ENCODE data around the gene HDHD3.

Gene HDHD3

DNA sequence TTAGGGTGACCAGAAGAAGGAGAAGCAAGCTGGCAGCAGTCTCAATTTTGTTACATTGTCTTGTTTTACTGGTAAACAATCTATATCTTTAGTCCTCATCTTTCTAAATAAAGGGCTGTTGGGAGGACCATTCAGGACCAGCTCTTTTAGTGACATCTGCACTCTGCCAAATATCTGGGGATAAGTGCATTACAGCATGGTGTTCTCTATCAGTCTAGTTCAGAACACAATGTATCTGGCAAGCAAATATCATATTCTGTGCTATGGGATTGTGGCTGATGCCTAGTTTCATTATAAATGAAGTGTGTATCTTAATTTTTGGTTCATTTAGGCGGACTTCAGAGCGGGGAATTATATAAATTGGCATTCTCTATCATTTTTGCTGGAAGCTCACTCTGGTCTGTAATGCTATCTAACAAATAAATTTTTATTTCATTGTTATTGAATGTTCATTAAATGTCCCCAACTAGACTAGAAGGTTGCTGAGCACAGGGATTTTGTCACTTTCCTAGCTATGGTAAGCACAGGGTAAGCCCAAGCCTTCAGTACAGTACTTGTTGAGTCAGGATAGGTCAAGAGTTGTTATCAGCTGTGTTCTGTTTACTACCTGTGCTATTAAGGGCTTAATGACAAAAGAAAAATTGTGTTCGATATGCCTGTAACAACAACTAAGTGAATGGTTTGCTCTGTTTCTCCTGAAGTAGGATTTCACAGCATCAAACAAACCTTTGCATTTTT lies 48.6 kb downstream of the HDHD3 start:
- DNase-seq (ENCODE audit: low spot score): no peak

DNA sequence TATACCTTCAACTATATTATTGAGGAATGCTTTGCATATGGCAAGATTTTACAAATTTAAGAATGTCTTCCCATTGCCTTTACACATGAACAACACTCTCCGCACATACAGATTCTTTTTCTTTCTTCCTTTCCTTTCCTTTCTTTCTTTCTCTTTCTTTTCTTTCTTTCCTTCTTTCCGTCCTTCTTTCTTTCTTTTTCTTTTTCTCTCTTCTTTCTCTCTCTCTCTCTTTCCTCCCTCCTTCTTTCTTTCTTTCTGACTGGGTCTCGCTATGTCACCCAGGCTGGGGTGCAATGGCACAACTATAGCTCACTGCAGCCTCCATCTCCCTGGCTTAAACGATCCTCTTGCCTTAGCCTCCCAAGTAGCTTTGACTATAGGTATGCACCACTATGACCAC lies 50.6 kb downstream of the HDHD3 start:
- no peak for DNase-seq (ENCODE audit: low spot score)

All from HuH-7 (cell line).